ENCODE data around the gene CBX4.
A peak's percentile ranks its signal among the peaks of the same experiment; 100 is the strongest.

- TF ChIP-seq CTCF (IDR thresholded peaks at IDR 0.05) (peak in 1 of 4 experiments; percentile 15), POLR2A (IDR thresholded peaks at IDR 0.05) (peak in 1 of 2 donors; percentile 26), POLR2AphosphoS5 (IDR thresholded peaks at IDR 0.05) (peak in 2 of 4 donors; percentile 49 to 52)
These were observed 2.0 kb downstream of the CBX4 start for GRCh38 chr17:79836972-79837887.
